PFSK-1 (cell line): ENCODE results near the gene GORASP2.

Experiments
- FOXP2 ChIP-seq: optimal IDR thresholded peaks from 2 replicates; pipeline ENCODE3; 2011; ENCODE audit warnings: borderline replicate concordance, control low read depth, inconsistent platforms; ENCODE audit not compliant: insufficient read depth; ENCODE audit errors: extremely low read length, extremely low read depth
- POLR2AphosphoS5 ChIP-seq: IDR thresholded peaks from 2 replicates; pipeline ENCODE4 v1.6.1; 2012; ENCODE audit warnings: low read depth, mild to moderate bottlenecking, control low read depth, low read length, moderate library complexity
- REST ChIP-seq, 2 experiments: IDR thresholded peaks; 2 replicates each; pipeline versions ENCODE4 v1.6.1 to v1.8.0; 2011 to 2012; ENCODE audit warnings: low read depth in 2 of 2, low read length in 2 of 2, control low read depth in 1 of 2, inconsistent platforms in 1 of 2, mild to moderate bottlenecking in 1 of 2, moderate library complexity in 1 of 2; ENCODE audit not compliant: insufficient read depth in 1 of 2
- SIN3A ChIP-seq: IDR thresholded peaks from 2 replicates; pipeline ENCODE4 v1.6.1; 2012; ENCODE audit warnings: mild to moderate bottlenecking, low read length, moderate library complexity, borderline replicate concordance; ENCODE audit not compliant: insufficient read depth
- TAF1 ChIP-seq: IDR thresholded peaks from 2 replicates; pipeline ENCODE4 v1.6.1; 2012; ENCODE audit warnings: low read length, control low read depth, borderline replicate concordance; ENCODE audit not compliant: insufficient read depth

GORASP2 gene

GRCh38 chr2:170999654-171000053, 70.6 kb downstream of the GORASP2 start:
- TF ChIP-seq TAF1 (no peak), SIN3A (no peak), POLR2AphosphoS5 (no peak), FOXP2 (no peak), REST (IDR thresholded peaks at IDR 0.05; ENCODE audit: insufficient read depth in 1 of 2, low read depth in 2 of 2, low read length in 2 of 2) (no peak)

GRCh38 chr2:171004363-171004762, 75.3 kb downstream of the GORASP2 start:
- TF ChIP-seq SIN3A (no peak), TAF1 (no peak), FOXP2 (no peak), REST (IDR thresholded peaks at IDR 0.05; ENCODE audit: insufficient read depth in 1 of 2, low read depth in 2 of 2, low read length in 2 of 2) (no peak), POLR2AphosphoS5 (no peak)

GRCh38 chr2:171004833-171005232, 75.8 kb downstream of the GORASP2 start:
- TF ChIP-seq REST (IDR thresholded peaks at IDR 0.05; ENCODE audit: insufficient read depth in 1 of 2, low read depth in 2 of 2, low read length in 2 of 2), result no peak
- TF ChIP-seq SIN3A, result no peak
- no peak for TF ChIP-seq FOXP2
- no peak for TF ChIP-seq POLR2AphosphoS5
- TF ChIP-seq TAF1, result no peak

DNA sequence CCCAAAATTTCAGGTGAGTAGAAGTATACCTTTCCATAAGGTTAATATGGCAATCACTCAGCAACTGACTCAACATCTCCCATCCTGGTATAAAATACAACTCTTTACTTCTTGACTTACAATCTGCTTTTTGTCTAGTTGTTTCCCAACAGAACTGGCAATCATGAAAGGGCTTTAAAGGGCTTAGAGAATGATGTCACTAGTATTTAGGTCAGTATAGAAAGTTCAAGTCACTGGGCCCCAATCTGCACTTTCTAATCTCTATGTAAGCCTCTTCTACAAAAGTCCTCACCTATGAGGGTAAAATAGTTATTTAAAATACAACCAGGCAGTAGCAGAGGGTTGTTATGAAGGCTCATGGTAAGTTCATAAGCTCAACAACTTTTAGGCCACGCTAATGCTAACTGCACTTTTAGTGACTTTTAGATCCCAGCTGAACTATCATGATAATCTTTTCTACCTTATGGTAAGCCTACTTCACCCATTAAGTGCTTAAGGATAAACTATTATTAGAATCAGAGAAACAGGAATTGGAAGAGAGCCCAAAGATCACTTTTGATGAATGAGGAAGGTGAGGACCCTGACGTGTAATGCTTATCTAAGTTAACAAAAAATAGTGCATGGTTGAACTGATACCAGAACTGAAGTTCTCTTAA, 79.6 kb downstream of the GORASP2 start:
- TF ChIP-seq SIN3A (no peak), REST (IDR thresholded peaks at IDR 0.05; ENCODE audit: insufficient read depth in 1 of 2, low read depth in 2 of 2, low read length in 2 of 2) (no peak), FOXP2 (no peak), POLR2AphosphoS5 (no peak), TAF1 (no peak)

GRCh38 chr2:171009386-171009785, 80.3 kb downstream of the GORASP2 start:
- TF ChIP-seq SIN3A (no peak), REST (IDR thresholded peaks at IDR 0.05; ENCODE audit: insufficient read depth in 1 of 2, low read depth in 2 of 2, low read length in 2 of 2) (no peak), POLR2AphosphoS5 (no peak), FOXP2 (no peak), TAF1 (no peak)
